HFF-Myc (cell line): ENCODE results near the gene JPH4.

Experiments
- DNase-seq: peaks from one replicate; pipeline ENCODE4 v3.0.0-alpha.2; 2011; ENCODE audit warnings: low read depth; ENCODE audit errors: extremely low read depth
- H3K4me3 ChIP-seq: replicated peaks from 2 replicates; pipeline ENCODE4 v1.5.1; 2011; ENCODE audit warnings: low read depth, mild to moderate bottlenecking, control low read depth, low read length
- TF ChIP-seq, protein P1 (sequence below): IDR thresholded peaks from 2 replicates; pipeline ENCODE4 v1.5.1; 2012; ENCODE audit warnings: mild to moderate bottlenecking, low read depth, low read length, control low read depth; ENCODE audit errors: missing control alignments

Gene JPH4

DNA sequence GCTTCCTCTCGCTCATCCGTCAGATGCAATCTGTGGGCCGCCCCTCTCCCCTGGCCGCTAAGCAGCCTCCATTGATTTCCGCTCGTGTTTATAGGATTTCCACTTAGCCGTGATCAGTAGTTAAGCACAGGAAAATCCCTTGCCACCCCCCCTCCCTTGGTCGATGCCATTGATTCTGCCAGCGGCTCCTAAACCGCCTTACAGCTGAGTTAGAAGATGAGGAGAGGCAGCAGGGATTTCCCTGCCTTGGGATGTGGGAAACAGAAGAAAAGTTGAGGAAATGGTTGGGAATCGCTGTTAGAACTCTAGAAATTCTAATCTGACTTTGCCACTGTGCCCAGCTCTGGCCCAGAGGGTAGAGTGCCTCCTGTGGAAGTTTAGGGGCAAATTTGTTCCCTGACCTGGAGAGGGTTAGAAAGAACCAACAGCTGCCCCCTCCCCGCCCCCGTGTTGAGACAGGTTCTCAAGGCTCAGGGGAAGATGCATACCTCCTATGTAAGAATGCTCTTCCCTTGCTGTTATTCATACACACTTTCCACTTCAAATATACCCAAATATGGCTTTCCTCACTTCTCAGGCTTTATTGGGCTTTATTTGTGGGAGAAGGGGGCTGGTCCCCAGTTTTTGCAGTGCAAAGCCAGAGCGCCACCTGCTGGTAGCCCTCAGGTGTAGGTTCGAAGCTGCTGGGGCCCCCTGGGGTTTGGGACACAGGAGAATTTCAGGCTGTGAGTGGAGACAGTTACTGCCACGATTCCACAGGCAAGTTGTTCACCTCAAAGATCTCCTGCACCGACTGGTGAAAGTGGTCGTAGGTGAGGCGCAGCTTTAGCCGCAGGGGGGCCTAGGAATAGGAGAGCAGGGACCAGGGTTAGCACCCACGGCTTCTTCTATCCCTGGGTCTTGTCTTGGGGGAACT lies 19.3 kb downstream of the JPH4 start:
- DNase-seq = no peak
- no peak overlapping the region for H3K4me3 ChIP-seq
- TF ChIP-seq, protein P1, sequence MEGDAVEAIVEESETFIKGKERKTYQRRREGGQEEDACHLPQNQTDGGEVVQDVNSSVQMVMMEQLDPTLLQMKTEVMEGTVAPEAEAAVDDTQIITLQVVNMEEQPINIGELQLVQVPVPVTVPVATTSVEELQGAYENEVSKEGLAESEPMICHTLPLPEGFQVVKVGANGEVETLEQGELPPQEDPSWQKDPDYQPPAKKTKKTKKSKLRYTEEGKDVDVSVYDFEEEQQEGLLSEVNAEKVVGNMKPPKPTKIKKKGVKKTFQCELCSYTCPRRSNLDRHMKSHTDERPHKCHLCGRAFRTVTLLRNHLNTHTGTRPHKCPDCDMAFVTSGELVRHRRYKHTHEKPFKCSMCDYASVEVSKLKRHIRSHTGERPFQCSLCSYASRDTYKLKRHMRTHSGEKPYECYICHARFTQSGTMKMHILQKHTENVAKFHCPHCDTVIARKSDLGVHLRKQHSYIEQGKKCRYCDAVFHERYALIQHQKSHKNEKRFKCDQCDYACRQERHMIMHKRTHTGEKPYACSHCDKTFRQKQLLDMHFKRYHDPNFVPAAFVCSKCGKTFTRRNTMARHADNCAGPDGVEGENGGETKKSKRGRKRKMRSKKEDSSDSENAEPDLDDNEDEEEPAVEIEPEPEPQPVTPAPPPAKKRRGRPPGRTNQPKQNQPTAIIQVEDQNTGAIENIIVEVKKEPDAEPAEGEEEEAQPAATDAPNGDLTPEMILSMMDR = peak; percentile 99

DNA sequence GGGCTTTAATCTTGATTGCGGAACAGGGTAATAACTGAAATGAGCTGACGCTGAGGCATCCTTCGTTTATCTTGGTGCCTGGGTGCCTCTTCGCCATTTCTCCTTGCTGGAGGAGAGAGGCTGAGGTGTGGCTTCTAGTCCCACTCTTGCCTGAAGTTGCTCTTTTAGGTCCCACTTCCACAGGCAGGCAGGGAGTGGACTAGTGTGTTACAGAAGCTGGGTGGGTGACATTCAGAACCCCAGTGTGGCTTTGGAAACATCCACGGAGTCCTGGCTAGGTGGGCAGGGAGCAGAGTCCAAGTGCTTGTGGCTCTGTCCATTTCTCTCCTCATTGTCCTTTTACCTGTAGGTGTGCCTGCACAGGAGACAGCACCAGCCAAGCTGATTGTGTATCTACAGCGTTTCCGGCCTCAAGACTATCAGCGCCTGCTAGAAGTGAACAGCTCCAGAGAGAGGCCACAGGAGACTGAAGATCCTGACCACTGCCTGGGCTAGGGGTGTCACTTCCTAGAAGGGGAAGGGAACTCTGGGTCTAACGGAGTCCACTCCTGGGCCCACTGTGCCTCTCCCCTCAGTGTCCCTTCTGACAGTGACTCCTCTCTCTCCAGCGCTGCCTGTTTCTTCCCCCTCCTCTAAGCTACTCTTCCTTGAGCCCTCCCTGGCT lies 20.1 kb downstream of the JPH4 start:
- no peak overlapping the region for H3K4me3 ChIP-seq
- no peak for DNase-seq
- TF ChIP-seq, protein P1 = no peak

DNA sequence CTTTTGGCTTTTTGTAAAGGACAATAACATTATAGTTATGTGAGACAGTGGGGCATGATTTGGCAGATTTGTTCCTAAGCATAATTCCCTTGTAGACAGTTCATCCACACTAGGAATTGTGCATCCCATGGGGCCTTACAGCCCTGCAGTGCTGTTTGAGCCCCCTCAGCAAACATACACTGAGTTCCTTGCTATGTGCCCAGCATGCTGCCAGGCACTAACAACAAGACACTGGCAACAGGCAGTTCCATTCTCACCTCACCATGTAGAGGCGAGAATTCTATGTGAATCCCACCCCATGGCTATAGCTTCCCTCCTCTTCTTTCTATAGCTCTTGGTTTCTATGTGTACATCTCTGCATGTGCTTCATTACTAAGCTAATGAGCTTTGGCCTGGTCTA lies 20.6 kb downstream of the JPH4 start:
- DNase-seq = no peak
- TF ChIP-seq, protein P1 = no peak
- H3K4me3 ChIP-seq = no peak overlapping the region; the same call in 1 of the 2 replicates

DNA sequence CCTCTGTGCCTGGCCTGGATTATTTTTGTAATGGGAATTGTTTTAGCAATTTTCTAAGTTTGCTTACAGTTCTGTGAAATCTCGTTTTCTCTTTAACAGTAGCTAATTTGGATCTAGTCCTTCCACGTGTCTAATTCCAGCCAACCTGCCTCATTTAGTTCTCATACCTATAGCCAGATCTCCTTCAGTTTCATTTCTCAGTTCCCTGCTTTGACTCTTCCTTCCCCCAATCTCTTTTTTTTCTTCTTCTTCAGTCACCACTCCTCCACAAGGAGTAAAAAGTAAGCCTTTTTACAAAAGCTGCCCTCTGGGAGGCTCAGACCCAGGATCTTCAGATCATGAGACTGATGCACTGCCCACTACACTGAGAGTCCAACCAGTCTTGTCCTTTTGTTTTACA lies 21.1 kb downstream of the JPH4 start:
- H3K4me3 ChIP-seq = peak overlapping the region; percentile 49
- TF ChIP-seq, protein P1 = no peak
- no peak for DNase-seq

DNA sequence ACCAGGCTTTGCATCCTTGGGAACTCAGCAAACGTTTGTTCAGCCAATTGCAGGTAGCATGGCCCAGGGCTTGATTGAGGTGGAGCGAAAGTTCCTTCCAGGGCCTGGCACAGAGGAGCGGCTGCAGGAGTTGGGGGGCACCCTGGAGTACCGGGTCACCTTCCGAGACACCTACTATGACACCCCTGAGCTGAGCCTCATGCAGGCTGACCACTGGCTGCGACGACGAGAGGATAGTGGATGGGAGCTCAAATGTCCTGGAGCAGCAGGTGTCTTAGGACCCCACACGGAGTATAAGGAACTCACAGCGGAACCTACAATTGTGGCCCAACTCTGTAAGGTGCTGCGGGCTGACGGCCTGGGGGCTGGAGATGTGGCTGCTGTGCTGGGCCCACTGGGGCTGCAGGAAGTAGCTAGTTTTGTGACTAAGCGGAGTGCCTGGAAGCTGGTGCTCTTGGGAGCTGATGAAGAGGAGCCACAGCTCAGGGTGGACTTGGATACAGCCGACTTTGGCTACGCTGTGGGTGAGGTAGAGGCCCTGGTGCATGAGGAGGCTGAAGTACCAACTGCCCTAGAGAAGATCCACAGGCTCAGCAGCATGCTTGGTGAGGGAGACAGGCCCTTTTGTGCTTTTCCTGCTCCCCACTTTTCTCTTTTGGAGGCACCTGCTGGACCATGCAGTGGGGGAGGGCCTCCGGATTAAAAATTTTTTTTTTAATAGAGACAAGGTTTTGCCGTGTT lies 21.7 kb downstream of the JPH4 start:
- peak overlapping the region; percentile 49 for H3K4me3 ChIP-seq
- TF ChIP-seq, protein P1 = no peak
- DNase-seq = no peak

DNA sequence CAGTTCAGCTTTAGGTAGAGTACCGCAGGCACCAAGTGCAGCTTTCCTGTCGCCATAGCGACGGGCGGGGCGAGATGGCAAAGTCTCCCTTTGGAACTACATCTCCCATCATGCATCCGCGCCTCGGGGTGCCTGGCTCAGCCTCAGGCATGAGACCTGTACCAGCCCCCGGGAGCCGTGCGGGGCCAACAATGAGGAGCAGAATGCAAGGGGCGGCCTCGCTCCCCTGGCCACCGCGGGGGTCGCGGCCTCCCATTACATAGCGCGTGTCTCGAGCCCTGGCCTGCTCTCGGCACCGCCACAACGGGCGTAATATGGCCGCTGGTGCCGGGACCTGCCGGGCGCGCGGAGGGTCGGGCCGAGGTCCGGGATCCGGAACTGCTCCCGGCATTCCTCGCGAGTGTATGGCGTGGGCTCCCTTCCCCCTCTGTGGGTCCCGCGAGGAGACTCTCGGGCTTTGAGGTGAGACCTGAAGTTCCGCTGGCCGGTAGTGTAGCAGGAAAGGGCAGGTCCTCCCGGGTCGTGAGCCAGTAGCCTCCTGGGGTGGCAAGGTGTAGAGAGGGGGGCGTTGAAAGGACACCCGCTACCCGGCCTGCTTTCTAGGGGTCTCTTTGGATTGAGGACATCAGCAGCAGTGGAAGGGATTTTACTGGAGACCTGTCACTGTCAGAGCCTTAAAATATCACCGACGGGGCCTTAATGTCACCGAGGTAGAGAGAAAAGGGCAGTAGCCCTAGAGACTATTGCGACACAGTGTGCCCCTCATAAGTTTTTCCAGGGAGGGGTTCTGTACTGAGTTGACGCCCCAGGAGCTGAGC lies 22.5 kb downstream of the JPH4 start, which contains the start of gene THTPA:
THTPA (plus strand) TSS at position 390 of the 818 bp plus-strand sequence. CDS start 487 bp downstream, outside the sequence.
- peak within 1 kb of the TSS; percentile 49 for H3K4me3 ChIP-seq
- DNase-seq = peak; percentile 62
- TF ChIP-seq, protein P1 = no peak
